HG03175 (cell line): ENCODE results near the gene ZFP1.
A peak's percentile ranks its signal among the peaks of the same experiment; 100 is the strongest.
"Not testable (repeated sequence)": the region's sequence is repeated elsewhere in the genome, so short reads cannot be mapped to it uniquely, and the experiment has no call there.

Experiments
- ATAC-seq: cut with Tn5 transposase; IDR thresholded peaks from one replicate; pipeline ENCODE4 v1.9.1; 2021; ENCODE audit warnings: mild to moderate bottlenecking, moderate library complexity; ENCODE audit not compliant: unreplicated experiment

Gene ZFP1

DNA sequence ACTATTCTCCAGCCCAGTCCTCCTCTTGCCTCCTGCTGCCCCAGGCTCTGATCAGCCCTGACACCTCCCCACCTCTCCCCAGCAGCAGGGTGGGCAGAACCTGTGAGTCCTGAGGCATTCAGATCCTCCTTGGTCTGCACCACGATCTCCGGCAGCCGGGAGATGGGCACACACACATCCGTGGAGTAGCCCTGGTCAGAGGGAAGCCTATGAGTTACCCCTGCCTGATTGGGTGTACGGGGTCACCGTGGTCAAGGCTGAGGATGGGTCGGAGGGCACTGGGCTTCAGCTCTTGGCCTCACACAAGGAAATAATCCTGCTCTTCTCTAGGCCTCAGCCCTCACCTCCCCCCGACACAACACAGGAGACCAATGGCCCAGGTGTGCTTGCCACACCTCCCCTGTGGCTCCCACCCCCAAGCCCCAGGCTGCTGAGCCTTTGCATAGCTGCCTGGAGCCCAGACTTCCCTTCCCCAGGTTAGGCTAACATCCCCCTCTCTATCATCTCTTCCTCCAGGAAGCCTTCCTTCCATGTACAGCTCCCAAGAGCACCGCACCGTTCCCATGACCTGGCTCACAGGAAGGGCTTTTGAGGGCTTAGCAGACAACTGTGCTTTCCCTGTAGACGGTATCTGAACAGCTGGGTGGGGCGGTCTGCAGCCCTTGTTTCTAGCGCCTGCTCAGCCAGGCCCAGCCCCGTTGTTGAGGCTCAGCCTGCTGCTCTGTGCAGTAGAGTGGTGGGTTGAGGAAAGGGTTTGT is 35.4 kb upstream of the ZFP1 start:
- ATAC-seq = no peak

DNA sequence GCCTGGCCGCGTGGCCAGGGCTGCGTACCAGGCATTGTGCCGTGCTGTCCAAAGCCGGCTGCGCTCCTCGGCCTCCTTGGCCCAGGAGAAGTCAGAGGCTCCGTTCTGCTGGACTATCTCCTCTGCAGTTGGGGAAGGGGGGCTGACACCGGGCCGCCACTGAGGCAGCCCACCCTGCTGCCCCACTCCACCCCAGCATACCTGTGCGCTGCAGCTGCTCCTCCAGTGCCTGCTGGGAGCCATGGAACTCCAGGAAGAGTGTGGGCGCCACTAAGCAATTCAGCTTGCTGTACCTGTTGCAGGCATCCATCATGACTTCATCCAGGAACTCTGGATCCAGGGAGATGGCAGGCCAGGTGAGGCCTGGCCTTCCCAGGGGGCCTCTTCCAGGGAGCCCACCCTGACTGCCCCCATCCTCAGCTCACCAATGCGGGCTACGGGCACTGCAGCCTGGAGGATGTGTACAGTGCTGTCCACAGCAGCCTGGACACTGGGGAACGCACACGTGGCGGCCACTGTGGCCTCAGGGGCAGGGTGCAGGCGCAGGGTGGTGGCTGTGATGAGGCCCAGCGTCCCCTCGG is 34.7 kb upstream of the ZFP1 start:
- no peak for ATAC-seq

DNA sequence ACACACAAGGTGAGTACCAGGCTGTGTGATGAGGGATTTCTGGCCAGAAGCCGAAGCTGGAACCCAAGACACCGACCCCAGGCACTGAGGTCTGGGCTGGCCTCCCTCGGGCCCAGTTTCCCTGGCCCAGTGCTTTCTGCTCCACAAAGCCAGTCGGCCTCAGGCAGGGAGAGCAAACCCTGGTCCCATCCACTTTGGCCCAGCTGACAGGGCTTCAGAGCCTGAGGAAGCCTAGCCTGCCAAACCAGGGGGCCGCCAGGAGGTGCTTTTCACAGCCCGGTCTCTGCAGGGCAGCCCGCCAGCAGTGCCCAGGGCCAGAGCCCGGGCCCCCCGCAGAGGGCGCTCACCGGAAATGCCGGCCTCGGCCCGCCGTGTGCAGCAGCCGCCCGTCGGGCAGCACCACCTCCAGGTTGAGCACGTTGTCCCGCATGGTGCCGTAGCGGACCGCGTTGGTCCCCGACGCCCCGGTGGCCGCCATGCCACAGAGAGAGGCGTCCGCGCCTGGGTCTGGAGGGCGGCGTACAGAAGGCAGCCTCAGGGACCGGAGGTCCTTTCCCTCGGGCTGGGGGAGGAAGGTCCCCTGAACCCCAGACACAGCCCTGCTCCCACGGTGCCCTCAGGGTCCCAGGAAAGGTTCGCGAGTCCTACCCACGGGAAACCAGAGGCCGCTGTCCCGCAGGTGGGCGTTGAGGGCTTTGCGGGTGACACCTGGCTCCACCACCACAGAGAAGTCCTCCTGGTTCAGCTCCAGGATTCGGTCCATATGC is 34.0 kb upstream of the ZFP1 start:
- no peak for ATAC-seq

DNA sequence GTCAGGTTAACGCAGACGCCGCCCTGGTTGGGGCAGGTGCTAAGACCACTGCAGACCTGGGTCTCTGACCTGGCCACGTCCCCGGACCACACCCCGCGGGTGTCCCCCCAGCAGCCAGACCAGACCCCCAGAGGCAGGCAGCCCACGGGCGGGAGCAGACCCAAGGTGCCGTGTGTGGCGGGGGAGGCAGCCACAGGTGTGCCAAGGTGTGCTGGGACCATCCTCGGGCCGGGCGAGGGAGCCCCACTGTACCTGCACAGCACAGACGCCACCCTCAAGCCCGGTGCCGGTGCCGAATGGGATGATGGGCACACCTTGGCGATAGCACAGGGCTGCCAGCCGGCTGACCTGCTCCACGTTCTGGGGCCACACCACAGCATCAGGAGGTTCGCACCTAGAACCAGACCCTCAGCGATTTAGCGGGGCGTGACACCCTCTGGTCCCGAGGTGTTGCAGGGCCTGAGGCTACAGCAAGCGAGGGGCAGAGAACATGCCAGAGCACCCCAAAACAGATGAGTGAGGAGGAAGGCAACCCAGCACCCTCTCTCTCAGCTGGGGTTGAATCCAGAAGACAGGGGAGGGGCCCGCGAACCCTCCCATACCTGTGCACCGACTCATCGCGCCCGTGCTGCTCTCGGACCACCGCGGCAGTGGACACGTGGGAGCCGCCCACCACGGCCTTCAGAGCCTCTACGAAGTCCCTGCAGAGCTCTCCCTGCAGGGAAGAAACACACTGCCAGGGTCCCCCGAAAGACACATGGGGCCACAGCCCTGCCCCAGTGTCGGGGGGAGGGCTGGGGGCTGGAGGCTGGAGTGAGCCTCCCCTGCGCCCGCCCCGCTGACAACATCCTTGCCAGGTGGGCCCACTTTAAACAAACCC is 33.1 kb upstream of the ZFP1 start:
- no peak for ATAC-seq

DNA sequence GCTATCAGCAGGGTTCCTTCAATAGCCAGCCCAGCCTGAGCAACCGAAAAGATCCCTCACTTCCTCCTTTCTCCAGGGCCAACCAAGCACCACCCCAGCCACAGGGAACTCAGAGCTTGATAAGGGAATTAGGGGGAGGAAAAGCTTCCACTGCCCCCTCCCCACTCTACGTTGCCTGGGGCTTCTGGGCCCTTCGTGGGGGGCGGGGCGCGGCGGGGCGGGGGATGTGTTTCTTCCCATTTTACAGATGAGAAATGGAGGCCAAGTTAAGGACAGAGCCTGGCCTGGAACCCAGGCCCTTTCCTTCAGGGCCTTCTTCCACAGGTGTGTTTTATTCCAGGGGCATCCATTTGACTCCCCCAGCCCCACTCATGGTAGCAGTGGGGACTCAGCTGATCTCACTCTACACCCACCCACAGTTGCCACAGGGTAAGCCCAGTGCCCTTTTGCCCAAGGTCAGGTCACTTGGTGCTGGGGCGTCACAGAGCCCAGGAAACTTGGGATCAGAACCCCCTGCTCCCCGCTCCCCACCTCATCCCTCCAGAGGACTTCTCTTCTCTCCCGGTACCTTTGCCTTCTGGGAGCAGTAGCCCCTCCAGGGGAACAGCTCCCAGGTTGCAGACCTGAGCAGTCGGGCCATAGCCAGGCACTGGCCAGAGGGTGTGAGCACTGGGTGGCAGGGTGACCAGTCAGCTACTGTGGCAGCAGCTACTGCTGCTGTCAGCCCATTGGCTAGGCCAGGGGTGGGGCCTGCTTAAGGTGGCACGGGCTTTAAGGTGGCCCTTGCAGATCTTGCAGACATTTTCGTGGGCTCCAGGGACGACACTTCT is 32.0 kb upstream of the ZFP1 start, which contains the start of gene LDHD:
Gene LDHD (minus strand): TSS at position 700 of the 830 bp plus-strand sequence. CDS start 60 bp downstream, at position 640.
- no peak for ATAC-seq

DNA sequence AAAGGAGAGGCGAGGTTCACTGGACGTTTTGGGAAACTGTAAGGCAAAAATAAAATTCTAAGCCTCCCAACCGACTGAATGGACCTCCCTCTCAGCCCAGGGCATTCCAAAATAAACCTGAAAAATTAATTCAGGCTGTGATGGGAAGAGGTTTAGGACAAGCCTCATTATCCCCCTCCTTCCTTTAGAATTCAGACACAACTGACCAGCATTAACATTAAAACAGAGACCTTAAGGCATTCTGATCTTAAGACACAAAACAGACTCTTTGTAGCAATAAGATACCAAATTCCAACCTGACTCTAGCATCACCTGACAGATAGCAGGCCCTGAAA is 31.4 kb upstream of the ZFP1 start:
- ATAC-seq = no peak

DNA sequence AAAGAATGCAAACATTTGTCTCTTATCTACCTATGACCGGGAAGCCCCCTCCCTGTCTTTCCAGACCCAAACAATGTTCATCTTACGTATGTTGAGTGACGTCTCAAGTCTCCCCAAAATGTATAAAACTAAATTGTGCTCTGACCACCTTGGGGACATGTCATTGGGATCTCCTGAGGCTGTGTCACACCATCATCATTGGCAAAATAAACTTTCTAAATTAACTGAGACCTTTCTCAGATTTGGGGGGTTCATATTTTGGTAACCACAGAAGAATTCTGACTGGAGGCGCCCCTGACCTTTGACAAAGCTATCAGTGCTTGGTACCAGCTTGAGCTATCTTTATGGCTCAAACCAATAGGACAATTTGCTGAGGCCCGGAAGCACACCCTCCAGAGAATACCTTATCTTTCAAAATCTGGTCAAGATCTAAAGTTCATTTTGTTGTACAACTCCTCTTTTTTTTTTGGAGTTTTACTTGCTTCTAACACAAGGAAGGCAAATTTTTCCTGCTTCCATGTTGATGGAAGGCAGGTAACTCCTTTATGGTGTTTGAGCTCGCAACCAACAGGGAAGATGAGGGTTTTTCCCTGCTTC is 29.3 kb upstream of the ZFP1 start:
- no peak for ATAC-seq

DNA sequence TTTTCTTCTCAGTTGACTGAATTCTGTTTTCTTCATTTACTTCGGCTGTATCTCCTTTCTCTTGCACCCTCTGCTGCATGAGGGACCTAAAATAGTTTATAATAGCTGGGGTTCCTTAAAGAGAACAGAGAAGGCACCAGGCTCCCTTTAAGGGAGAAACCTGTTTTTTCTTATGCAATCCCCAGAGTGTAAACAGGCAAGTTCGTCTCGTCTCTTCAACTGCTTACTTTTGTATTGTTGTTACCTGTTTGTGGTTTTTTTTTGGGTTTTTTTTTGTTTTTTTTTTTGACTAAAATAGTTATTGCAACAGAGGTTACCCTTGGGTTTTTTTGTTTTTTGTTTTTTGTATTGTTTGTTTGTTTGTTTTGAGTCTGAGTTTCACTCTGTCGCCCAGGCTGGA is 28.1 kb upstream of the ZFP1 start:
- ATAC-seq = no peak

DNA sequence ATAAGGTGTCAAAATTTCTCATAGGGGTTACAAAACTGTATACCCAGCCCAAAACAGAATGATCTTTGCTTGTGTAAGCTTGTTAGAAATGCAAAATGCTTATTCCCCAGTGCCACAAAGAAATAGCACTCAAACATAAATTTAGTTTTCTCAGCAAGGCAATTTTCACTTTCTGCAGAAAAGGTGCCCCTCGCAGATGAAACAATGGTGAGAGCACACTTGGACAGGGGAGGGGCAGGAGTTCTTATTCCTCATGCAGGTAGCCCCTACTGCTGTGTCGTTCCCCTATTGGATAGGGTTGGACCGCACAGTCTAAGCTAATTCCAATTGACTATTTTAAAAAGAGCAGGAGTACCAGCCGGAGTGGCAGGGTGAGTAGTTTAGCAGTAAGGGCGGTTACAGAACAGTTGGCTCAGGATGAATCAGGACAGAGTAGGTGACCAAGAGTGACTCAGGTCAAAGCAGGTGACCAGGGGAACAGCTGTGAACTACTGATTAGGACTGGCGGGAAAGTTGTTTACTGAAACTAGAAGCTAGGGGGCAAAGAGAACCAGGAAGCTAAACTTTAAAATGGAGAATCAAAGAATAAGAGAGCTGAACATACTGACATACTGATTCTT is 26.3 kb upstream of the ZFP1 start:
- ATAC-seq = no peak

DNA sequence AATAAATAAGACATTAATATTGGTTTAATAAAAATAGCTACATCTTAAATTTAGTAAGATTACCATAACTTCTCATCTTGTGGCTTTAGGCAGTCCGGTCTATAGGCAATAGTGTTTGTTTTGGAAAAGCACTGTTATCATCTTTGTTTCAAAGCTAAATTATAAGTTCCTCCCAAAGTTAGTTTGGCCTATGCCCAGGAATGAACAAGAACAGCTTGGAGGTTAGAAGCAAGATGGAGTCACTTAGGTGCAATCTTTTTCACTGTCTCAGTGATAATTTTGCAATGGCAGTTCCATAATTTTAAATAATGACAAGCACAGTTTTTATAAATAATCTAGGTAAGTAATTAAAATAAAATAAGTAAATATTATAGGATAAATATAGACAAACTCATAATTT is 25.7 kb upstream of the ZFP1 start:
- ATAC-seq = no peak

DNA sequence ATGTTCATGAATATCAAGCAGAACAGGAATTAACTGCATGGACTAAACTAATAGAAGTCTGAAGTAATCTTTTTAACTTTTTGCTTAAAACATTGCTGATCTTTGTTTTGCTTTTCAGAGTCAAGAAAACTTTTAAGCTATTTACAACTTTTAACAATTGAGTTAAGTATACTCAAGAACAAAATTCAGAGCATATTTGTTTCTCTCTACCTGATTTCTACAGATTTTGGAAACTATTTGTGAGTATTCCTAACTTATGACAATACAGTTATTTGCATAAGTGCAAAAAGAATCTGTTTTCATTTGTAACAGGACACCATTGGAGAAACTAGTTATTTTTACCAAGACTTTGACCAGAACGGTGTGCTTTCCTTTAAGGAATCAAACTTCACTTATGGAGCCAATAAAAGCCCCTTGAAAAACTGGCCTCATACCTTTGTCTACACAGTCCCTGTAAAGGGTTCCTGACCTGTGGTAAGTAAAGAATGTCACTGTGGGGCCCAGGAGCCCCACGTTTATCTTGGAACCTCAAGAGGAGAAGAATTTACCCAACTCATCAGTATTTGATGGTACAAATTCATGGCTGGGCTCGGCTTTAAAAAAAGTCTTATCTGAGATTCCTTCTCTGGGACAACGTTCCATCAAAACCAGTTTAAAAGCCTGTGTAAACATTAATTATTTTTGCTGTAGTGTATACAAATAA is 20.5 kb upstream of the ZFP1 start:
- no peak for ATAC-seq

DNA sequence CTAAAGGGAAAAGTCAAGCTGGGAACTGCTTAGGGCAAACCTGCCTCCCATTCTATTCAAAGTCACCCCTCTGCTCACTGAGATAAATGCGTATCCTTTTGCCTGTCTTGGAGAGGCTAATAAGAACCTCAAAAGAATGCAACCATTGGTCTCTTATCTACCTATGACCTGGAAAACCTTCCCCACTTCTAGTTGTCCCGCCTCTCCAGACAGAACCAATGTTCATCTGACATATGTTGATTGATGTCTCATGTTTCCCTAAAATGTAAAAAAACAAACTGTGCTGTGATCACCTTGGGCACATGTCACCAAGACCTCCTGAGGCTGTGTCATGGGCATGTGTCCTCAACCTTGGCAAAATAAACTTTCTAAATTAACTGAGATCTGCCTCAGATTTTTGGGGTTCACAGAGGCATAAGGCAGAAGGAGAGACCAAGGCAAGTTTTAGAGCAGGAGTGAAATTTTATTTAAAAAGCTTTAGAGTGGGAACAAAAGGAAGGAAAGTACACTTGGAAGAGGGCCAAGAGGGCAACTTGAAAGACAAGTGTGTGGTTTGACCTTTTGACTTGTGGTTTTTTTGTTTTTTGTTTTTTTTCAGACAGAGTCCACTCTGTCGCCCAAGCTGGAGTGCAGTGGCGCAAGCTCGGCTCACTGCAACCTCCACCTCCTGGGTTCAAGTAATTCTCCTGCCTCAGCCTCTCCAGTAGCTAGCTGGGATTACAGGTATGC is 18.7 kb upstream of the ZFP1 start:
- not testable (repeated sequence) for ATAC-seq

DNA sequence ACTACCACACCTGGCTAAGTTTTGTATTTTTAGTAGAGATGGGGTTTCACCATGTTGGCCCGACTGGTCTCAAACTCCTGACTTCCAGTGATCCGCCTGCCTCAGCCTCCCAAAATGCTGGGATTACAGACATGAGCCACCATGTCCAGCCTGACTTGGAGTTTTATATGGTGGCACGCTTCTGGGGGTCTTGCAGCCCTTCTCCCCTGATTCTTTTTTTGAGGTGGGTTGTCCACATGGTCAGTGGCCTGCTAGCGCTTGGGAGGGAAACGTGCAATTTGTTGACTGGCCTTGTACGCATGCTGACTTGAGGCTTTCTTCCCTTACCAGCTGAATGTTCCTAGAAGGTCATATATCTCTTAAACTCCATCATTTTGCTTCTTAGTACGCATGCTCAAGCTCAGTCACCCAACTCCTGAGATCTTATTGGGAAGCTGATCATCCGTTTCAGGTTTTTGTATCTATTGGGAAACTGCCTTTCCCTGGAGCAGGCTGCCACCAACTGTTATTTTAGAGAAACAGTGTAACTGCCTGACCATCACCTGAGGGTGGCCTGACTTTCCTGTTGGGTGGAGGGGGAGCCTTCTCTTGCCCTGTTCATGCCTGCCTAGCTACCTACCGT is 18.1 kb upstream of the ZFP1 start:
- ATAC-seq = no peak

DNA sequence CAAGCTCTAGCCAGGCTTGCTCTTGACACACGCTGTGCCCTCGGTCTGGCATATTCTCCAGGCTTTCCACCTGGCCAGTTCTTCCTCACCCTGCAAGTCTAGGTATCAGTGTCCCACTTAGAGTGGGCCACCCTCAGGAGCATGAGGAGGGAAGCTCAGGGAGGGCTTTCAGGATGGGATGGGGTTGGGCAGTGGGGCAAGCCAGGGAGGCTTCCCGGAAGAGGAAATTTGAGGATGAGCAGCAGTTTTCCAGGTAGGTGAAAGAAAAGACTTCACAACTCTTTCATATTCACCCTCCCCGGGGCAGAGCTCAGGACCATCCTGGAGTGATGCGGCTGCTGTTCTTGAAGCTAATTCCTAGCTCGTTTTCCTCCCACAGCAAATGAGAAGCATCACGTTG is 17.2 kb upstream of the ZFP1 start:
- no peak for ATAC-seq

DNA sequence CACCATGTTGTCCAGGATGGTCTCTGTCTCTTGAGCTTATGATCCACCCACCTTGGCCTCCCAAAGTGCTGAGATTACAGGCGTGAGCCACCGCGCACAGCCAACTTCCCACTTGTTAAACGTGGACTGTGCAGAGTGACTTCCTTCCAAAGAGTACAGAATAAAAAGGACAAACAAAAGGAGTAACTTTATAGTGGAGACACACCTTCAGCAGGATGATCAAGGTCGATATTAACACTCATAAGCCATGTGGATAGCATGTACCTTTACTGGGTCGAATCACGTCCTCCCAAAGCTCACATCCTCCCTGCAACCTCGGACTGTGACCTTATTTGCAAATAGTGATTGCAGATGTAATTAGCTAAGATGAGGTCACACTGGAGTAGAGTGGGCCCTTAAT is 10.1 kb upstream of the ZFP1 start:
- no peak for ATAC-seq

DNA sequence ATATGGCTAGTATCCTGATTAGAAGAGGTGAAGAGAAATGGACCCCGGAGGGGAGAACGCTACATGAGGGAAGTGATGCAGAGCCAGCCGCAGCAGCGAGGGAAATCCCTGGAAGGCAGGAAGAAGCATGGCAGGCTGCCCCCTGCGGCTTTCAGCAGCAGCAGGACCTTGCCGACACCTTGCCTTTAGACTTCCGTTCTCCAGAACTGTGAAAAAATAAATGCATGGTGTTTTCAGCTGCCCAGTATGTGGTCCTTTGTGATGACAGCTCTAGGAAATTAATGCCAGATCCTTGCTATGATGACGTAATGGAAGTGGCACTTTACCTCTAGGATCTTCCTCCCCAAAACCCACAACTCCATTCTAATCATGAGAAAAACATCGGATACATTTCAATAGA is 9.7 kb upstream of the ZFP1 start:
- peak; percentile 46 for ATAC-seq

DNA sequence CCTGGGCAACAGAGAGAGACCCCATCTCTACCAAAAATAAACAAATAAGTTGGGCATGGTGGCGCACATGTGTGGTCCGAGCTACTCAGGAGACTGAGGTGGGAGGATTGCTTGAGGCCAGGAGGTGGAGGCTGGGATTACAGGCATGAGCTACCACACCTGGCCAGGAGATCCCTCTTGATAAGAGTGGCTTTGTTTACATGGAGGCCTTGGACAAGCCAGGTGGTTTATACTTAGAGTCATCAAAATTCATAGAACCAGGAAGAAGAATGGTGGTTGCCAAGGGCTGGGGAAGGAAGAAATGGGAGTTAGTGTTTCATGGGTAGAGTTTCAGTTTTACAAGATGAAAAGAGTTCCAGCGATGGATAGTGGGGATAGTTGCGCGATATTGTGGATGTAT is 8.8 kb upstream of the ZFP1 start:
- no peak for ATAC-seq

DNA sequence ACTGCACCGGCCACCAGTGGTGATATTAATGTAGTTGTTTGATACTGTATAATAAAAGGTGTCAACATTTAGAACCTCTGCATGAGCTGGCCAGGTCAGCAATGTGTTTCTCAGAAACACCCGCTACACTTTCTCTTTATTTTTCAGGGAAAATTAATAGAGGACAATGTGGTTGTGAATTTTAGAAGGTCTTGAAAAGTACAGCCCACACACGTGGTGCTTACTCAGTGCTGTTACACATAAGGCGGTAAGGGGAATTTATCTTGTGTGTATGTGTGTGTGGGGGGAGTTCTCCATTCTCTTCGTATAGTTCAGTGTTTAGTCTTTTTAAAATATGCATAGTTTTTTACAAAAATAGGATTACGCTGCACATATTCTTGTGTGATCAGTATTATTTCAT is 4.4 kb upstream of the ZFP1 start:
- no peak for ATAC-seq
